T-helper 1 cell treated with Interleukin-12 subunit alpha and Interleukin-12 subunit beta and Interleukin-4 antibody, amounts not matched to agents 30 ng/mL and 1 ng/mL, for 36 hours (primary cell): ENCODE data around the gene PTOV1. TPM values are rescaled to one million over a fixed set of nuclear protein-coding genes. Genes with fewer than 3 reads are reported as not detected.

Experiments
- intact Hi-C: fragments of 100-400 bp; cut with micrococcal nuclease; formaldehyde crosslinking; loops from one replicate; pipeline ENCODE4 v1.15.1; 2024
- total RNA-seq: library from RNA; stranded (reverse); gene quantifications from 2 replicates; pipeline ENCODE4 v1.2.3, GENCODE V29; 2022

Gene PTOV1
- total RNA-seq, 1 donor from 2014 or later: 77.9 TPM

- intact Hi-C loops: no loop called here
These were observed 57.8 kb downstream of the PTOV1 start for GRCh38 chr19:49908480-49909420.

GRCh38 chr19:49910179-49910578, 59.2 kb downstream of the PTOV1 start:
- intact Hi-C loops: loop anchor here (2.0 kb wide), 2 partner anchors 13 to 19 kb away; partner anchors contain the start of genes ATF5, IL4I1 and NUP62

Other genes with a start within 250 kb of the PTOV1 start
- 12.0 and 13.0 TPM in 2 replicates for gene RRAS, start 211.0 kb upstream of the PTOV1 start, total RNA-seq
- 72.1 and 73.2 TPM in 2 replicates for gene SCAF1, start 208.9 kb upstream of the PTOV1 start, total RNA-seq
- 151 and 158 TPM in 2 replicates for gene IRF3, start 185.3 kb upstream of the PTOV1 start, total RNA-seq
- 58.4 and 62.9 TPM in 2 replicates for gene BCL2L12, start 185.2 kb upstream of the PTOV1 start, total RNA-seq
- gene PRMT1, start 173.9 kb upstream of the PTOV1 start, total RNA-seq: 186 and 189 TPM in 2 replicates
- 3.9 and 4.4 TPM in 2 replicates for gene ADM5, start 161.6 kb upstream of the PTOV1 start, total RNA-seq
- 4.3 and 5.1 TPM in 2 replicates for gene CPT1C, start 160.0 kb upstream of the PTOV1 start, total RNA-seq
- 3.5 and 4.0 TPM in 2 replicates for gene TSKS, start 87.9 kb upstream of the PTOV1 start, total RNA-seq
- 72.1 and 74.0 TPM in 2 replicates for gene AP2A1, start 84.2 kb upstream of the PTOV1 start, total RNA-seq
- 10.0 and 11.7 TPM in 2 replicates for gene FUZ, start 37.9 kb upstream of the PTOV1 start, total RNA-seq
- gene MED25, start 32.9 kb upstream of the PTOV1 start, total RNA-seq: 57.8 and 59.5 TPM in 2 replicates
- 178 and 185 TPM in 2 replicates for gene PNKP, start 16.4 kb downstream of the PTOV1 start, total RNA-seq
- gene AKT1S1, start 26.2 kb downstream of the PTOV1 start, total RNA-seq: 20.1 and 20.4 TPM in 2 replicates
- 41.2 and 46.3 TPM in 2 replicates for gene TBC1D17, start 26.5 kb downstream of the PTOV1 start, total RNA-seq
- 10.3 and 10.4 TPM in 2 replicates for gene IL4I1, start 45.7 kb downstream of the PTOV1 start, total RNA-seq
- 20.5 and 22.8 TPM in 2 replicates for gene ATF5, start 78.0 kb downstream of the PTOV1 start, total RNA-seq
- gene NUP62, start 78.3 kb downstream of the PTOV1 start, total RNA-seq: 149 and 155 TPM in 2 replicates
- not detected in 2 replicates for gene SIGLEC11, start 110.0 kb downstream of the PTOV1 start, total RNA-seq
- gene VRK3, start 174.2 kb downstream of the PTOV1 start, total RNA-seq: 73.2 and 80.2 TPM in 2 replicates
- 9.6 and 10.4 TPM in 2 replicates for gene ZNF473, start 174.8 kb downstream of the PTOV1 start, total RNA-seq